ENCODE results near the gene RFESD.

The RFESD gene

DNA sequence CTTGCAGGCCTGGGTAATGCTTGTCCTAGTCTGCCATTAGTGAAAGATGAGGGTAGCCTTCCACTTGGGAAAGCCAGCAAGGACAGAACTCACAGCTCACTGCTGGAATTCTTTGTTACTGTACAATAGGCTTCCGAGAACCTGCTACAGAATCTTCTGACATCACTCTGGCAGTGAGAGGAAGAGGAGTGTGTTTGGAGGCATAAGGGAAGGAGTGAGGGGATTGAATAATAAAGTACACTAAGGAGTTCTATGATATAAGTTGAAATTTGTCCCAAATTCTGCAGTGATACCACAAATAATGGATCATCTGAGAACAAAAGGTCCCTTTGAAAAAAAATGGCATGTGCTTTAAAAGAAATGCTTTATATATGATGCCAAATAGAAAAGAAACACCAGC lies 36.3 kb downstream of the RFESD start, which contains the start of gene SPATA9:
SPATA9 (minus strand) TSS at position 101 of the 400 bp plus-strand sequence. CDS start 137 bp downstream, outside the sequence.
- H3K27ac ChIP-seq (replicated peaks; ENCODE audit: low read length): no peak within 1 kb of the TSS
- no peaks in the 10 kb centered on the region for H3K27me3 ChIP-seq (ENCODE audit: control insufficient read depth in 3 of 3, insufficient read depth in 3 of 3, low read depth in 1 of 3, low read length in 3 of 3)
- H3K4me3 ChIP-seq (ENCODE audit: low read length in 2 of 2): no peak within 1 kb of the TSS
- H3K9ac ChIP-seq (ENCODE audit: low read depth, low read length, poor library complexity): no peak within 1 kb of the TSS
- H4K8ac ChIP-seq (ENCODE audit: low read depth, low read length): no peak within 1 kb of the TSS
- peaks cover 3 to 11% of the 10 kb centered on the region in 2 donors for H3K4me1 ChIP-seq (ENCODE audit: control insufficient read depth in 2 of 2, insufficient read depth in 1 of 2, low read depth in 1 of 2, low read length in 2 of 2)
- no peak within 1 kb of the TSS for H3K23ac ChIP-seq (ENCODE audit: low read depth, low read length, poor library complexity)
- H3K4ac ChIP-seq (ENCODE audit: low read length): no peak within 1 kb of the TSS
- DNase-seq (ENCODE audit: low spot score): no peak
- peak within 1 kb of the TSS; percentile 82 for H2AFZ ChIP-seq (ENCODE audit: low read length)
- no peak within 1 kb of the TSS for H3K4me2 ChIP-seq (ENCODE audit: insufficient read depth, low read length, poor library complexity, severe bottlenecking)
- WGBS, 2 donors (ENCODE audit: extremely low coverage in 2 of 2, insufficient read length in 2 of 2, insufficient replicate concordance in 1 of 2): no CpG with 5 or more reads among the region's 1 CpG
- H3K79me1 ChIP-seq (ENCODE audit: low read depth, low read length): no peaks in the 10 kb centered on the region
- H2BK120ac ChIP-seq (ENCODE audit: low read depth, low read length): no peak within 1 kb of the TSS
- H3K18ac ChIP-seq (ENCODE audit: low read length): no peak within 1 kb of the TSS
- H2AK5ac ChIP-seq (ENCODE audit: low read depth, low read length): no peak within 1 kb of the TSS
- H2BK12ac ChIP-seq (ENCODE audit: low read length): no peak within 1 kb of the TSS
- peaks cover 0 to 2% of the 10 kb centered on the region in 2 donors for H3K9me3 ChIP-seq (replicated peaks in 1 of 2; ENCODE audit: control insufficient read depth in 2 of 2, insufficient read depth in 1 of 2, low read depth in 1 of 2, low read length in 2 of 2)
- no peak within 1 kb of the TSS for H4K91ac ChIP-seq (ENCODE audit: low read depth, low read length, poor library complexity)
- H3K14ac ChIP-seq (ENCODE audit: low read length): no peak within 1 kb of the TSS
- no peaks in the 10 kb centered on the region for H3K36me3 ChIP-seq (replicated peaks in 1 of 2; ENCODE audit: control insufficient read depth in 2 of 2, insufficient read depth in 2 of 2, low read length in 2 of 2)
- H2BK5ac ChIP-seq (ENCODE audit: low read length): no peak within 1 kb of the TSS
- H2BK15ac ChIP-seq (ENCODE audit: low read length): no peak within 1 kb of the TSS

DNA sequence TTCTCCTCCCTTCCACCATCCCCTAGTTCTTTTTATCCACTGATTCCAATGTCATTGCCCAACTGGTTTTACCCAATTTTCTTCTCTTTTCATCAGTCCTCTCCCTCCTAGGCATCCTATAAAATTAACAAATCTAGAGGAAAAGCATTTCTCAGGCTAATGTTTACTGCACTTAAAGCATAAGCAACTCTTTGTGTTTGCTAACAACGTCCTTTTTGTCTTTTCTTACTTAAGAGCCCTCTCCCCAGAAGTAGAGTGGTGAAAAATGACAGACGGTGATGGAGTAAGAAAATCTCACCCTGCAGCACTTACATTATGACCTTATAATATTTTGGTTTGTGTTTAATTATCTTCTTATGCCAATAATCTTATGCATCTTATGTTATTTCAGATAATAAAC lies 37.8 kb downstream of the RFESD start:
- Histone ChIP-seq H3K4me3 (ENCODE audit: low read length in 2 of 2) (no peak overlapping the region), H3K18ac (ENCODE audit: low read length) (no peak overlapping the region), H3K9ac (ENCODE audit: low read depth, low read length, poor library complexity) (no peak overlapping the region), H2BK12ac (ENCODE audit: low read length) (no peak overlapping the region), H2AFZ (ENCODE audit: low read length) (no peak overlapping the region), H2BK5ac (ENCODE audit: low read length) (no peak overlapping the region), H3K36me3 (replicated peaks in 1 of 2; ENCODE audit: control insufficient read depth in 2 of 2, insufficient read depth in 2 of 2, low read length in 2 of 2) (no peaks in the 10 kb centered on the region), H3K27me3 (ENCODE audit: control insufficient read depth in 3 of 3, insufficient read depth in 3 of 3, low read depth in 1 of 3, low read length in 3 of 3) (no peaks in the 10 kb centered on the region), H3K4me2 (ENCODE audit: insufficient read depth, low read length, poor library complexity, severe bottlenecking) (no peak overlapping the region), H3K23ac (ENCODE audit: low read depth, low read length, poor library complexity) (no peak overlapping the region), H2BK120ac (ENCODE audit: low read depth, low read length) (no peak overlapping the region), H3K79me1 (ENCODE audit: low read depth, low read length) (no peaks in the 10 kb centered on the region), H3K27ac (replicated peaks; ENCODE audit: low read length) (no peak overlapping the region), H3K14ac (ENCODE audit: low read length) (no peak overlapping the region), H2AK5ac (ENCODE audit: low read depth, low read length) (no peak overlapping the region), H3K9me3 (replicated peaks in 1 of 2; ENCODE audit: control insufficient read depth in 2 of 2, insufficient read depth in 1 of 2, low read depth in 1 of 2, low read length in 2 of 2) (peaks cover 0 to 2% of the 10 kb centered on the region in 2 donors), H4K91ac (ENCODE audit: low read depth, low read length, poor library complexity) (no peak overlapping the region), H3K4me1 (ENCODE audit: control insufficient read depth in 2 of 2, insufficient read depth in 1 of 2, low read depth in 1 of 2, low read length in 2 of 2) (peaks cover 3 to 11% of the 10 kb centered on the region in 2 donors), H4K8ac (ENCODE audit: low read depth, low read length) (no peak overlapping the region), H3K4ac (ENCODE audit: low read length) (no peak overlapping the region), H2BK15ac (ENCODE audit: low read length) (no peak overlapping the region)
- no peak for DNase-seq (ENCODE audit: low spot score)
- WGBS, 2 donors (ENCODE audit: extremely low coverage in 2 of 2, insufficient read length in 2 of 2, insufficient replicate concordance in 1 of 2): no CpG with 5 or more reads among the region's 2 CpGs

DNA sequence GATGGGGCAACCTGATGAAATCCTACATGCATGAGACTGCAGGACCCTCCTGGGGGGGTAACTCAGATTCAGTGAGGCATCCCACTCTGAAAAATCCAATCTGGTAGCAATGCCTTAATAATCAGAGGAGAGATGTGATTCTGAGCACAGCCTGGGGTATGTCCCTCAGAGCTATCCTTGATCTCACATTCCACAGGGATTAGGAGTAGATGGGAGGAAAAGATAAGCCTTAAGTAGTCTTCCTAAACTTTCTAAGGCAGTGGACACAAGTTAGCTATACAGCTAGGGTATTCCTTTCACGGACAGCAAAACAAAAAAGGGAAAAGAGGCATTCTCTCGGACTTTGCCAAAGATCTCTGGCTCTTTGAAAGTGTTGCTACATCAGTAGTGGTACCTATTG lies 40.1 kb downstream of the RFESD start:
- Histone ChIP-seq H3K79me1 (ENCODE audit: low read depth, low read length) (no peaks in the 10 kb centered on the region), H4K8ac (ENCODE audit: low read depth, low read length) (no peak overlapping the region), H3K9me3 (replicated peaks in 1 of 2; ENCODE audit: control insufficient read depth in 2 of 2, insufficient read depth in 1 of 2, low read depth in 1 of 2, low read length in 2 of 2) (no peaks in the 10 kb centered on the region), H3K27ac (replicated peaks; ENCODE audit: low read length) (no peak overlapping the region), H2BK120ac (ENCODE audit: low read depth, low read length) (no peak overlapping the region), H3K9ac (ENCODE audit: low read depth, low read length, poor library complexity) (no peak overlapping the region), H2BK5ac (ENCODE audit: low read length) (no peak overlapping the region), H3K4me3 (ENCODE audit: low read length in 2 of 2) (no peak overlapping the region), H3K14ac (ENCODE audit: low read length) (no peak overlapping the region), H3K4me1 (ENCODE audit: control insufficient read depth in 2 of 2, insufficient read depth in 1 of 2, low read depth in 1 of 2, low read length in 2 of 2) (peaks cover 3 to 8% of the 10 kb centered on the region in 2 donors), H2AFZ (ENCODE audit: low read length) (peak overlapping the region; percentile 60), H2AK5ac (ENCODE audit: low read depth, low read length) (no peak overlapping the region), H2BK12ac (ENCODE audit: low read length) (no peak overlapping the region), H3K4me2 (ENCODE audit: insufficient read depth, low read length, poor library complexity, severe bottlenecking) (no peak overlapping the region), H3K18ac (ENCODE audit: low read length) (no peak overlapping the region), H3K27me3 (ENCODE audit: control insufficient read depth in 3 of 3, insufficient read depth in 3 of 3, low read depth in 1 of 3, low read length in 3 of 3) (no peaks in the 10 kb centered on the region), H3K36me3 (replicated peaks in 1 of 2; ENCODE audit: control insufficient read depth in 2 of 2, insufficient read depth in 2 of 2, low read length in 2 of 2) (no peaks in the 10 kb centered on the region), H2BK15ac (ENCODE audit: low read length) (no peak overlapping the region), H3K4ac (ENCODE audit: low read length) (no peak overlapping the region), H4K91ac (ENCODE audit: low read depth, low read length, poor library complexity) (no peak overlapping the region), H3K23ac (ENCODE audit: low read depth, low read length, poor library complexity) (no peak overlapping the region)
- no peak for DNase-seq (ENCODE audit: low spot score)
- WGBS, 2 donors (ENCODE audit: extremely low coverage in 2 of 2, insufficient read length in 2 of 2, insufficient replicate concordance in 1 of 2): no CpG with 5 or more reads among the region's 2 CpGs

DNA sequence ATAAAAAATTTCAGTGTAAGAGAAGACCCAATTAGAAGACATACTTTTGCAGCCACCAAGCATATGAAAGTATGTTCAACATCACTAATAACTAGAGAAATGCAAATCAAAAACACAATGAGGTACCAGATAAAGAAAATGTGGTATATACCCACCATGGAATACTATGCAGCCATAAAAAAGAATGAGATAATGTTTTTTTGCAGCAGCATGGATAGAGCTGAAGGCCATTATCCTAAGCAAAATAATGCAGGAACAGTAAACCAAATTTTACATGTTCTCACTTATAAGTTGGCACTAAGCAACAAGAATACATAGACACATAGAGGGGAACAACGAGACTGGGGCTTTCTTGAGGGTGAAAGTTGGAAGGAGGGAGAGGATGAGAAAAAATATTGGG lies 43.1 kb downstream of the RFESD start:
- Histone ChIP-seq H4K8ac (ENCODE audit: low read depth, low read length) (no peak overlapping the region), H2BK12ac (ENCODE audit: low read length) (no peak overlapping the region), H3K4me3 (ENCODE audit: low read length in 2 of 2) (no peak overlapping the region), H3K4ac (ENCODE audit: low read length) (no peak overlapping the region), H2AFZ (ENCODE audit: low read length) (no peak overlapping the region), H2BK5ac (ENCODE audit: low read length) (no peak overlapping the region), H3K27ac (replicated peaks; ENCODE audit: low read length) (no peak overlapping the region), H3K27me3 (ENCODE audit: control insufficient read depth in 3 of 3, insufficient read depth in 3 of 3, low read depth in 1 of 3, low read length in 3 of 3) (no peaks in the 10 kb centered on the region), H3K36me3 (replicated peaks in 1 of 2; ENCODE audit: control insufficient read depth in 2 of 2, insufficient read depth in 2 of 2, low read length in 2 of 2) (no peaks in the 10 kb centered on the region), H2AK5ac (ENCODE audit: low read depth, low read length) (no peak overlapping the region), H2BK120ac (ENCODE audit: low read depth, low read length) (no peak overlapping the region), H3K14ac (ENCODE audit: low read length) (no peak overlapping the region), H3K79me1 (ENCODE audit: low read depth, low read length) (no peaks in the 10 kb centered on the region), H2BK15ac (ENCODE audit: low read length) (no peak overlapping the region), H3K23ac (ENCODE audit: low read depth, low read length, poor library complexity) (no peak overlapping the region), H3K4me1 (ENCODE audit: control insufficient read depth in 2 of 2, insufficient read depth in 1 of 2, low read depth in 1 of 2, low read length in 2 of 2) (peaks cover 0 to 3% of the 10 kb centered on the region in 2 donors), H4K91ac (ENCODE audit: low read depth, low read length, poor library complexity) (no peak overlapping the region), H3K4me2 (ENCODE audit: insufficient read depth, low read length, poor library complexity, severe bottlenecking) (no peak overlapping the region), H3K9ac (ENCODE audit: low read depth, low read length, poor library complexity) (no peak overlapping the region), H3K18ac (ENCODE audit: low read length) (no peak overlapping the region), H3K9me3 (replicated peaks in 1 of 2; ENCODE audit: control insufficient read depth in 2 of 2, insufficient read depth in 1 of 2, low read depth in 1 of 2, low read length in 2 of 2) (no peaks in the 10 kb centered on the region)
- no CpG with 5 or more reads among the region's 1 CpG for WGBS, 2 donors (ENCODE audit: extremely low coverage in 2 of 2, insufficient read length in 2 of 2, insufficient replicate concordance in 1 of 2)
- DNase-seq (ENCODE audit: low spot score): no peak

All from neuronal stem cell (in vitro differentiated cells).